Esophagus squamous epithelium (tissue), 4 donors: ENCODE data around the gene NCK1.

Source experiments
- CTCF ChIP-seq, 6 experiments: fragments of 450-650 bp in 4 of 6; fragments of 200-600 bp in 2 of 6; sonication (generic) in 2 of 6; IDR thresholded peaks; one replicate each; pipeline ENCODE4 v1.5.1; 2016 to 2019; ENCODE audit warnings: antibody characterized with exemption in 6 of 6, mild to moderate bottlenecking in 4 of 6, moderate library complexity in 4 of 6
- POLR2A ChIP-seq, 4 donors: fragments of 450-650 bp; IDR thresholded peaks; one replicate each; pipeline ENCODE4 v1.6.1; 2017; ENCODE audit warnings: antibody characterized with exemption in 4 of 4, mild to moderate bottlenecking in 4 of 4, moderate library complexity in 3 of 4

GRCh38 chr3:136988651-136989050, 126.6 kb downstream of the NCK1 start:
- no peak for TF ChIP-seq CTCF (IDR thresholded peaks at IDR 0.05)
- TF ChIP-seq POLR2A (IDR thresholded peaks at IDR 0.05) = no peak
